ENCODE measurements around the gene LAS1L.
"Not testable (repeated sequence)": the region's sequence is repeated elsewhere in the genome, so short reads cannot be mapped to it uniquely, and the experiment has no call there.

Gene LAS1L

DNA sequence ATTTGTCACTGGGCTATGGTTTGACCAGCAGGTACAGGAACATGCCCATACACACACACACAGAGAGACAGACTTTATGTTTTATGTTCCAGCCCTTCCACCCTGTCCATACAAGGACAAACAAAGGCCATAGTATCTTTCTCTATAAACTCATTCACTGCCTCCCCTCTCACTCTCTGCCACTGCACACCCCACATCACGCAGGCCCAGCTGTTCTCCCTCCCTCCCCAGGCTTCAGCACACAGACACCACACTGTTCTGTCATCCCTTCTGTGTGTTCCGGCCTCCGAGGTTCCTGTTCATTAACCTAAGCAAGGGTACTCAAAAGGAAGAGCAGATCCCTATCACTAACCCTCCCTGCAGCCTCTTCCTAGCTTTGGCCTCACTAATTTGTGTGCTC, 17.8 kb downstream of the LAS1L start:
- DNase-seq: no peak

DNA sequence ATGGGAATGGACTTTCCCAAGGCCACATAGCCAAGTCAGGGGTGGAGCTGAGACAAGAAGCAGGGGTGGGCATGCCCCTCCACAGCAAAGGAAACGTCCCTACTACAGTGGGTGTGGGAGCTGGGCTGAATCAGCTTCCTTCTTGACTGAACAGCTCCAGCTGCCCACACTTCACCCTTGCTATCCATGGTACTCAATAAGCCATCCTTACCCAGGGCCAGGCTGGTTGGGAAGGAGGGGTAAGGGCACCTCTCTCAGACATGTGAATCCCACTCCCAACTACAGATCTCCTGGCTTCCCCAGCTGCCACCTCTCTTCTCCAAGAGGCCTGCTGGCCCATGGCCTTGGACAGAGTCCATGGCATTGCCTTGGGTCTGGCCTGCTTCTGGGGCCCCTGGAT, 21.0 kb downstream of the LAS1L start:
- DNase-seq: no peak

DNA sequence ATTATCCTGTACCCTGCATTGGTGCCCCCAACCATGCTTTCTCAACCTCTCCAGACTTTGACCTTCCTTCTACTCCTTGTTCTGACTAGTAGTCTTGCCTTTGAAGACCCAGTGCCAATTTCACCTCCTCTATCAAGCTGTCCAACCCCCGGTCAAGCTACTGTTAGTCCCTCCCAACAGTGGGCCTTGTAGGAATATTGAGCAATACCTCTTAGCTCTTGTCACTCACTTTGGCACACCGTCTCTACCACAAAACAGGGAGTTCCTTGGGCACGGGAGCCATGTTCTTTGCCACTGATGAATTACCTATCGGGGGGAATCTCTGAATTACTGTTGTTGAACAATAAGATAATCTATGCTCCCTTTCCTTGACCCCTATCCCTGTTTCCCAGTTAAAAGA, 25.2 kb downstream of the LAS1L start:
- DNase-seq: no peak

DNA sequence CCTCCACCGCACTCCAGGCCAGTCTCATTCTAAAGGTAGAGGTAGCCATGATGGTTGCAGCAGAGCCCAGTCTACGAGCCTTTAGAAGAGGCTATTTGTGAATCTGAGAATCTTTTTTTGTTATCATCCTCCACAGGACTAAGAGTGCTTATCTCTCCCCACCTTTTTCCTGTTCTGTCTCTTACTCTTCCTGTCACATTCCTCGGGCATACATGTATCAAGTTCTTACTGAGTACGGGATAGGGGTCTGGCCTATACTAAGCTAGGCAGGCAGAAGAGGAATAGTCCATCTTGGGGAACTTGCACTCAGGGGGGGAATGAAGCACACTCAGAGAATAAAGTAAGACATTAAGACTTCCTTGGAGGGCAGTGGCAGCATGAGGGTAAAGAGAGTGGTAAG, 25.7 kb downstream of the LAS1L start:
- no peak for DNase-seq

DNA sequence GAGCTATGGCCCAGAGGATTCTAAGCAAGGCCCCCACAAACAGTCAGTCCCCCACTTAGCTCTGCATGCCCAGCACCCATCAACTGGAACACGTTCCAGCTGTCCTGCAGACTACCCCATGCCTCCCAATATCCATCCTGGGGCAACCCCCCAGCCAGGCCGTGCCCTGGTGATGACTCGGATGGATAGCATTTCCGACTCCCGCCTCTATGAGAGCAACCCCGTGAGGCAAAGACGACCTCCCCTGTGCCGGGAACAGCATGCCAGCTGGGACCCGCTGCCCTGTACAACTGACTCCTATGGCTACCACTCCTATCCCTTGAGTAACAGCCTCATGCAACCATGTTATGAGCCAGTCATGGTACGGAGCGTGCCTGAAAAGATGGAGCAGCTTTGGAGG, 32.0 kb downstream of the LAS1L start:
- no peak for DNase-seq

DNA sequence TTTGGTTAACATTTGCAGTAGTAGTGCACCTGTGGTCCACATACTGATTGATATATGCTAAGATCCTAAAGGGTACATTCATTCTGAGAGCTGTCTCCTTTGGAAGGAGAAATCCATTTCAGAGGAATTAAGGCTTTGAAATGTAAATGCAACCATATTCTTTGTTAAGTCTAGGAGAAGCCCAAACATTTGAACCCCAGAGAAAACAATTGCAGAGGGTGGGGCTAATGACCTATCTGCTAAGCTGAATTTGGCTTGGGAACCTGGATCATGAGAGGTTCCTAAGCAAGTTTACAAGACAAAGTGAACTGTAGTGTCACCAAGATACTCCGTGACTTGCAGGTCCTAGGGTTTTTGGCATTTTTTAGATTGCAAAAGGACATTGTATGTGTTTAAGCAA, 41.2 kb downstream of the LAS1L start:
- no peak for DNase-seq

DNA sequence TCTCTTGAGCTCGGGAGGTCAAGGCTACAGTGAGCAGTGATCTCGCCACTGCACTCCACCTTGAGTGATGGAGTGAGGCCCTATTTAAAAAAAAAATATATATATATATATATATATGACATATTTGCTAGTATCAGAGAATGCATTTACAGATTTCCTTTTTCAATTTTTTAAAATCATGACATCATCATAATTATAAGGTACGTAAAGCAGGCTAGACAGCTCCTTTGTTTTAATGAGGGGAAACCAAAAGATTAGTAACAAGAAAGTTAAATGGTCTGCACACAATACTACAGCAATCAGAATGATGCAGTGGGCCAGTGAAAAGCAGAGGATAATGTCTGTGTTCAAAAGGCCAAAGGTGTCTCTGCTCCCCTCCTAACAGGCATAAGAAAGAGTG, 43.0 kb downstream of the LAS1L start:
- no peak for DNase-seq

DNA sequence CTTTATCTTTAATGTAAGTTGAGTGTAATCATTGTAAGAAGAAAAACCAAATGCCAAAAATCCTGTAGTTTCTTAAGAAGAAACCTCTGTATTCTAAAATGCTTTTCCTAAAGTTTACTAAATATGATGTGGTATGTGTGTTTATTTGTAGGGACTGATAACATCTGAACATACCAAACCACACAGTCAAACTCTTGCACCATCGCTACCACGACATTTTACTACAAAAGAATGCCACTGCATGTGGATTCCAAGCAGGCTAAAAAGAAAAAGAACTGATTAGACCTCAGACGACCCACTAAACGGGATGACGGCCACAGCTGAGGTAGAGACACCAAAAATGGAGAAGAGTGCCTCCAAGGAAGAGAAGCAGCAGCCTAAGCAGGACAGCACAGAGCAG, 46.1 kb downstream of the LAS1L start:
- DNase-seq: no peak

DNA sequence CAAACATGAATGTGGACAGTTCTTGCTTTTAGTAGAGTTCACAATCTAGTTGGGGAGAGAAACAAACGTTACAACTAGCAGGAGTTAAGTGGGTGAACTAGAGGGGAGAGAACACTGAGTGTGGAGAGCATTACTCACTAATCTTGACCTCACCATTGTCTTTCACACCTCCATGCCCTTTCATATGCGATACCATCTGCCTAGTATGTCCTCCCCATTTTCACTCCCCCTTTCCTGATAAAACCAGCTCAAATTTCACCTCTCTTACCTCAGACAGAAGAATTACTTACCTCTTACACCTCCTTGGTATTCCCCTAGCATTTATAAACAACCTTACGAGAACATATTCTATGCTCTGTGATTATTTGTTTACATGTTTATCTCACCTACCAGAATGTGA, 53.6 kb downstream of the LAS1L start:
- no peak for DNase-seq

DNA sequence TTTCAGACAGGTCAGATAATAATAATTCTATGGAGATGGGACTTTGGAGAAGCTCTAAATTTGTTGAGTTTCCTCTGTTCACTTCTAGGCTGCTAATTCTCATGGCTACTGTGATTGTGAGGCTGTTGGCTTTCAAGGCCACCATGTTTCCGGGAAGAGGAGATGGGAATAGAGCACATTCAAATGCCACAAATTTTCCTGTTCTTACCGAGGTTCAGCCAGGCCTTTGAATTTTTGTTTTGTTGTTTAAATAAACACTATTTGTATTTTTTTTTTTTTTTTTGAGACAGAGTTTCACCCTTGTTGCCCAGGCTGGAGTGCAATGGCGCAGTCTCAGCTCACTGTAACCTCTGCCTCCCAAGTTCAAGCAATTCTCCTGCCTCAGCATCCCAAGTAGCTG, 55.5 kb downstream of the LAS1L start:
- not testable (repeated sequence) for DNase-seq

DNA sequence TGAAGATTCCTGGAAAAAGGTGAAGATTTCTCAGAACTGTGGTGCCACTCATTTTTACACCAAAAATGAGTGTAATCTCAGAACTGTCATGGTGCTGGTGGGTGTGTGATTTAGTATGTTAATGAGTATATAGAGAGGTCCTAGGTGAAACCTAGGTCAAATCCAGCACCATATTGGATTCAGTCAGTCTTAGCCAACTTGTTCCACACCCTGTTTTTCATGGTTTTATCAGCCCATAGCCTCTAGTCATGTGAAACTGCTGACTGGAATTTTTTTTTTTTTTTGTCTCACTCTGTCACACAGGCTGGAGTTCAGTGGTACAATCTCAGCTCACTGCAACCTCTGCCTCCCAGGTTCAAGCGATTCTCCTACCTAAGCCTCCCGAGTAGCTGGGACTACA, 58.0 kb downstream of the LAS1L start:
- no peak for DNase-seq

DNA sequence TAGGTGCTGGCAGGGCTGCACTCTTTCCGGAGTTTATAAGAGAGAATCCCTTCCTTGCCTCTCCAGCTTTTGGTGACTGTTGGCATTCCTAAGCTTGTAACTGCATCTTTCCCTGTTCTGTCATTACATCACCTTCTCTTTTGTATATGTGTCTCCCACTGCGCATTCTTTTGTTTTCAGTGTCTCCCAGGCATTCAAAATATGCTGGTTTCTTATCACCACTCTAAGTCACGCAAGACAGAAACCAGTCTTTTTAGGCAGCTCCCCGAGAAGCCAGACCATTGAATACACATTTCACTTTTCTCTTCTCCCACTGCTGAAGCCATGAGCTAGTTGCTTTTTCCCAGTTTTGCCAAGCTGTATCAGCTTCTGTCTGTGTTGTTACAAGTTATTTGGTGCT, 71.0 kb downstream of the LAS1L start:
- no peak for DNase-seq
